Esophagus squamous epithelium (tissue), 5 donors: Measurements from ENCODE around the gene RHBDL2. TPM values are rescaled to one million over a fixed set of nuclear protein-coding genes. Genes with fewer than 3 reads are reported as not detected.
"Not testable (repeated sequence)": the region's sequence is repeated elsewhere in the genome, so short reads cannot be mapped to it uniquely, and the experiment has no call there.

Experiments used
- DNase-seq: peaks from one replicate; lab custom pipeline; 2025; lab: John Stamatoyannopoulos, UW
- H3K27ac ChIP-seq, 4 donors: fragments of 200-600 bp; sonication (generic); one replicate each; pipeline ENCODE4 v1.5.1; 2016 to 2019; ENCODE audit warnings: mild to moderate bottlenecking in 1 of 4
- H3K27me3 ChIP-seq, 4 donors: fragments of 200-600 bp; sonication (generic); 1 replicate in 3 of 4; 2 replicates in 1 of 4; pipeline versions ENCODE4 v1.5.1 to v1.6.0; 2017 to 2021; ENCODE audit warnings: antibody characterized with exemption in 1 of 4
- H3K36me3 ChIP-seq, 3 donors: fragments of 200-600 bp; sonication (generic); one replicate each; pipeline ENCODE4 v1.5.1; 2016 to 2019
- H3K4me1 ChIP-seq, 3 donors: fragments of 200-600 bp; sonication (generic); one replicate each; pipeline ENCODE4 v1.5.1; 2017 to 2019
- H3K4me3 ChIP-seq, 4 donors: fragments of 200-600 bp; sonication (generic); 1 replicate in 3 of 4; 2 replicates in 1 of 4; pipeline ENCODE4 v1.5.1; 2016 to 2019; ENCODE audit warnings: mild to moderate bottlenecking in 2 of 4, moderate library complexity in 1 of 4
- H3K9me3 ChIP-seq, 3 donors: fragments of 200-600 bp; sonication (generic); one replicate each; pipeline ENCODE4 v1.5.1; 2016 to 2019
- CTCF ChIP-seq, 6 experiments: fragments of 450-650 bp in 4 of 6; fragments of 200-600 bp in 2 of 6; sonication (generic) in 2 of 6; IDR thresholded peaks; one replicate each; pipeline ENCODE4 v1.5.1; 2016 to 2019; ENCODE audit warnings: antibody characterized with exemption in 6 of 6, mild to moderate bottlenecking in 4 of 6, moderate library complexity in 4 of 6
- POLR2A ChIP-seq, 4 donors: fragments of 450-650 bp; IDR thresholded peaks; one replicate each; pipeline ENCODE4 v1.6.1; 2017; ENCODE audit warnings: antibody characterized with exemption in 4 of 4, mild to moderate bottlenecking in 4 of 4, moderate library complexity in 3 of 4
- WGBS, 2 donors: methylation state at CpG; one replicate each; pipeline ENCODE4 v1.1.5; 2018; 5-methylcytosine and 5-hydroxymethylcytosine counted together
- intact Hi-C: fragments of 100-400 bp; cut with DNase I; formaldehyde crosslinking; loops from one replicate; pipeline ENCODE4 v1.15.0; 2022
- small RNA-seq, 4 donors: library from RNA; depleted of rRNA; stranded (forward); fragments of <200 nt; gene quantifications; one replicate each; pipeline ENCODE3, GENCODE V24; 2016
- total RNA-seq, 4 donors: library from RNA; depleted of rRNA; stranded (reverse); fragments of >200 nt; gene quantifications; one replicate each; pipeline ENCODE4 v1.1.0, GENCODE V29; 2016
- donor health status: DM: yes; HTN: yes; CAD: no.

The RHBDL2 gene
- total RNA-seq, 4 donors from 2014 or later, result 11.6 to 23.0 (median 17.4) TPM

- 44 to 49% methylated on average over 2 of the region's 2 CpGs for WGBS, 2 donors
- no peaks in the 10 kb centered on the region for H3K27me3 ChIP-seq
- peaks cover 0 to 76% (median 29%) of the 10 kb centered on the region in 3 donors for H3K36me3 ChIP-seq
- H3K27ac ChIP-seq, result no peak overlapping the region
- peaks cover 0 to 16% (median 0%) of the 10 kb centered on the region in 3 donors for H3K4me1 ChIP-seq
- DNase-seq, result no peak
- no peak for TF ChIP-seq CTCF (IDR thresholded peaks at IDR 0.05)
- no peak for TF ChIP-seq POLR2A (IDR thresholded peaks at IDR 0.05)
- no peak overlapping the region for H3K4me3 ChIP-seq
- no peaks in the 10 kb centered on the region for H3K9me3 ChIP-seq
- intact Hi-C loops, result no loop called here
Observed at GRCh38 chr1:38840281-38840680, 101.3 kb downstream of the RHBDL2 start.

GRCh38 chr1:38839363-38839762, 102.3 kb downstream of the RHBDL2 start:
- no peak for DNase-seq
- intact Hi-C loops, result no loop called here
- 82 to 89% methylated on average over 8 to 9 of the region's 9 CpGs for WGBS, 2 donors
- Histone ChIP-seq H3K36me3 (peaks cover 0 to 67% (median 25%) of the 10 kb centered on the region in 3 donors), H3K4me3 (no peak overlapping the region), H3K9me3 (no peaks in the 10 kb centered on the region), H3K4me1 (peaks cover 0 to 16% (median 0%) of the 10 kb centered on the region in 3 donors), H3K27ac (no peak overlapping the region), H3K27me3 (no peaks in the 10 kb centered on the region)
- TF ChIP-seq POLR2A (IDR thresholded peaks at IDR 0.05) (no peak), CTCF (IDR thresholded peaks at IDR 0.05) (no peak)

- H3K27me3 ChIP-seq, H3K27ac ChIP-seq, DNase-seq, intact Hi-C loops, H3K9me3 ChIP-seq, H3K4me3 ChIP-seq: not testable (repeated sequence)
- H3K4me1 ChIP-seq, result peaks cover 0 to 16% (median 0%) of the 10 kb centered on the region in 3 donors
- 63 to 78% methylated on average over 8 to 9 of the region's 10 CpGs for WGBS, 2 donors
- H3K36me3 ChIP-seq, result peaks cover 0 to 36% (median 14%) of the 10 kb centered on the region in 3 donors
Observed at GRCh38 chr1:38836316-38836715, 105.3 kb downstream of the RHBDL2 start.

Small RNA genes within 50 kb of the gene (small RNA-seq; reads per million reads assigned to genes)
- gene GJA9-MYCBP (0 reads per million in 4 donors), gene RF00019 (0 reads per million in 4 donors), gene RNU6-605P (0 reads per million in 4 donors)

Other genes starting within 250 kb of the RHBDL2 start
- gene RRAGC, start 82.1 kb downstream of the RHBDL2 start, total RNA-seq, result 10 to 100 TPM; 11.9 to 20.1 (median 17.5) TPM
- 10 to 100 TPM; 22.7 to 42.0 (median 26.0) TPM for gene MYCBP, start 68.5 kb downstream of the RHBDL2 start, total RNA-seq
- gene GJA9, start 60.2 kb downstream of the RHBDL2 start, total RNA-seq, result under 1 TPM in 2 of 4 donors, not detected in 2; 0.50 to 0.75 TPM
- gene AKIRIN1, start 49.4 kb upstream of the RHBDL2 start, total RNA-seq, result 10 to 100 TPM; 23.5 to 30.0 (median 27.1) TPM
- 100 to 1,000 TPM; 300 to 496 (median 418) TPM for gene NDUFS5, start 84.5 kb upstream of the RHBDL2 start, total RNA-seq